GM21423 (cell line): Measurements from ENCODE around the gene FOCAD.

Experiments used
- ATAC-seq: cut with Tn5 transposase; IDR thresholded peaks from one replicate; pipeline ENCODE4 v1.9.1; 2021; ENCODE audit warnings: mild to moderate bottlenecking, moderate library complexity; ENCODE audit not compliant: unreplicated experiment

The FOCAD gene

DNA sequence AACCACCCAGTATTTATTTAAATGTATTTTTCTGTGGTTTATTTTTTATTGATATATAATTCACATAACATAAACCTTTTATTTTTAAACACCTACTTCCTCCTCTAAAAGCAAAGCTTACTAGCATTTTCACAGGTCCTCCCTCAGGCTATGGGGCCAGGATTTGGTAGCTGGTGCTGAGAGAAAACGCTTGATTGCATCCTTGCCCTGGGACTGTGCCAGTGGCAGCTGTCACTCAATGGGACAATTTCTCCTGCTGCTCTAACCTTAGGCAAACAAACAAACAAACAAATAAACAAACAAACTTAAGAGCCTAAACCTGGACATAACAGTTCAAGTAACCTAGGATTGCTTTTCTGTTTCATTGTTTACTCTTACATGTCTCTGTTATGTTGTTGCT, 102.7 kb downstream of the FOCAD start:
- no peak for ATAC-seq

DNA sequence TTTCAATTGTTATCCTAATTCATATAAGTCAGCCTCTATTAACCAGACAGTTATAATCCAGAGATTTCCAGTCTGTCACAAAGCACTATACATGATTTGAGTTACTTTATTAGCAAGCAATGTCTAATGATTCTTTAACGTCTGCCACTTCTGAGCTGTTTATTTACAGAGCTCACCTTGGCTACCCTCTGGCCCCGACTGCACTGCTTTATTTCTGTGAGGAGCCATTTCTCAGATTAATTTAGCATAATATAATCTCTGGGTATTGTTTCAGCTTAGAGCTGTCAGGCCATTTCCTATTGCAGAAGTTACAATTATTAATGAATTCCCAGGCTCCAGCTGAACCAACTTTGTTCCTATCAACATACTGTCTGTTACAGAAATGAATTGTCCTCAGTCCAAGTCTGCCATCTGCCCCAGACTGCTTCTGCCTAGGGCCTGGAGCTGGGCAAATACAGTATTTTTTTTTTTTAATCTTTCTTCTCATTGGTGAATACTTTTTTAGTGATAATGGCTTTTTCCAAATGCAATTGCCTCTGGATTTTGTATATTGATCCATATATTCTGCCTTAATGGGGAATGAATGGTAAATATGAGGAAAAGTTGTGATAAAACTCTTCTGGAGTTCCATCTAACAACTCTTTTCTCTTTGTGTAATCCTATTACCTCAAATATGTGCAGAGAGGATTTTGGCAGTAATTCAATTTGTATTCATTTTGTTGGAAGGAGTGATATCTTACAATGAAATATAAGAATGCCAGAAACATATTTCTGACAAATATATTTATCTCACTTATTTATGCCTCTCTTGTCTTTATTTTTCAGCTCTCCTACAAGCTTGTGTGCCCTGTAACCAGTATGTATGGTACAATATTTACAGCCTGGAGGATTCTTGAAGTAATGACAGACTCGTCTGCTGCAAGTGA, 104.7 kb downstream of the FOCAD start:
- no peak for ATAC-seq

DNA sequence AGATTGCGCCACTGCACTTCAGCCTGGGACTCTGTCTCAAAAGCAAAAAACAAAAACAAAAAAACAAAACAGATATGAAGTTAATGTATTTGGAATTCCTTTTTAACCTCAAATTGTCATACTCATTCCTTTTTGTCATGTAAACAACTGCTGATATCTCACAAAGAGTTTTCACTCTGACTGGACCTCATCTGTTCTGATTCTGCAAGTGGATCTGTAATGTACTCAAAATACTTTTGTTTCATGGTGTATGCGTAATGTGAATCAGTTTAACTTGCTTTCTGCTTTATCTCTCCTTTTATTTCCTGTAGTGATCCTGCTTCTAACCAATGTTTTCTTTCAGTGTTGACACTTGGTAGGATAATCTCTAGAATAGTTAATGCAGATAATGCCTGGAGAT, 106.7 kb downstream of the FOCAD start:
- no peak for ATAC-seq

GRCh38 chr9:20791682-20792081, 107.6 kb downstream of the FOCAD start:
- ATAC-seq = no peak

DNA sequence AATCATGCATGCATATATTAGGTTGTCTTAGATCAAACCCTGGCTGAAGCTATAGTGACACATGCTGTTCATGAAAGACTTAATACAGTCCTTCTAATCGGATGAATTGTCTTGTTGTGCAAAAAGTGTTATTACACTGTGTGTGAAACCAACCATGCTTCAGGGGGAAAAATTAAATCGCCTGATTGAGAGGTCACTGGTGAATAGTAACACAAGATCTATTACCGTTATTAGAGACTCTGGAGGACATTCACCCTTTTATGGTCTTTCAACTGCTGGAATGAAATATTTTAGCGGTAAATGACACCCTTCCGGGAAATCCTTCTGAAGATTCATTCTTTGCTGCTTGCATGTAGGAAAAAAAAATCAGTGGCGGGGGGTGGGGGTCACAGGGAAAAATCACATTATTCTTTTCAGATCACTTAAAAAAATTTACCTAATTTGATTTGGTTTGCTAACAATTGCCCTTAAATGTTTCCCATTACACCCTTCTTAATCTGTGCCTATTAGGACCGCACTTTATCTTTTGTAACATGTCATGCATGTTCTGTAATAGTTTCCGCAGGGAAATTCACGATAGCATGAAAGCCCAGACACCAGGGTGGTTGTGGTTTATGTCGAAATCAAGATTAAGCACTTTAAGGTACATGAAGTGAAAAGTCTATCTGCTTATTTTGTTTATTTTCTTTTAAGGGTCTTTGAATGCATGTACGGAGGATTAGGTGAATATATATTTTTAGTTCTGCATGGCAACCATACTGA, 120.6 kb downstream of the FOCAD start:
- ATAC-seq = no peak

DNA sequence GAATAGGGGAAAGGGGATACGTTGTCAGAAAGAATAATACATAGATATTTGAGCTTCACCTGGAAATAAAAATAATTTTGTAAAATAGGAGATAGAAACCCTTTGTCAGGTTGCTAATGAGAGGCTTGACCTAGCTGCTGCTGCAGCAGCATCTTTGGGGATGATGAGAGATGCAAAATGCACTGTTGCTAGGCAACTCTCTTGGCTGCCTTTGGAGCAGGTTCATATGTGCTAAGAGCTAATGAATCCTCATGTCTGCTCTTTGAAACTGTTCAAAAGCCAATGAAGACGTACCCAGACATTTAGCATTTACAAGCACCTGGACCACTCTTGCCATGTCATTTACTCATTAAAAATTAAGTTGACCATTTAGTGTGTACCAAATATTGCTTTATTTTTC, 121.7 kb downstream of the FOCAD start:
- ATAC-seq = no peak

GRCh38 chr9:20808002-20808401, 123.9 kb downstream of the FOCAD start:
- no peak for ATAC-seq

GRCh38 chr9:20811872-20812271, 127.8 kb downstream of the FOCAD start:
- no peak for ATAC-seq

- ATAC-seq = no peak
Observed at GRCh38 chr9:20815923-20816703, 132.1 kb downstream of the FOCAD start.

- ATAC-seq = no peak
Observed at GRCh38 chr9:20823051-20823450, 139.0 kb downstream of the FOCAD start.

GRCh38 chr9:20831028-20831427, 147.0 kb downstream of the FOCAD start:
- ATAC-seq = no peak

- no peak for ATAC-seq
Observed at GRCh38 chr9:20832775-20833174, 148.7 kb downstream of the FOCAD start.

DNA sequence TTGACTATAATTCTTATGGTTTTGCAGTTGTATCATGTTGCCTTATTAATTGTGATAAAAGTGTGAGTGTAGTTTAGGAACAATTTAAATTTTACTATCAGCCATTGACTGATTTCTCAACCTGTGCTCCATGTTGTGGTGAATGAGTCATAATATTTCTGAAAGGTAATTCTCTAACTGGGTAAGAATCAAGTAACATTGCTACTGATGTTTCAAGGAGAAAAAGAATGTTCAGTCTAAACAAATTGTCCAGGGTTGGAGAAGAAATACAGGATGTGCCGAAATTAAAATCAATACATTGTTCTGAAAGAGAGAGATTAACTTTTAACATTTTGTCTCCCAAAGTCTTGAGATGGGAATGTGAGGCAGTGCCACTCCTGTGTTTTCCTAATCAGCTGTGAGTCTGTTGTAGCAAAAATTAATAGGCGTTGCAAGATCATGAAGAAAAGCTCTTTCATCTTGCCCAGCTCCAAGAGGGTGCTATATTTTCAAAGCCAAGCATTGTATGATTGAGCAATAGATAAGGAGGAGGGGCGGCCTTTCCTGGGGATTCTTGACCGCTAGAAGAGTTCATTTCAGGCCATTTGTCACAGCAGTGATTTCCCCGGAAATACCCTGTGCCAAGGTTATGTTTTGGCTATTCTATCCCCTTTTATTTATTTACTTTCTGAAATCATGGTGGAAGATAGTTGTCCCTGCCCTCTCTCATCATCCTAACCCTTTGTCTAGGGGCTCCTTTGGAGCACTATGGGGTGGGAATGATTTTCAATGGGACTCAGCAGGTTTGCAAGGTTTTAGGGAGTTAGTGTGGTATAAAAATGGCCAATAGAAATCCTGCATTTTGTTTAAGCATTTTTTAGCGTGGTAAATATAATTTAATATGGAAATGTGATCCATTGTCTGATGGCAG, 151.6 kb downstream of the FOCAD start:
- ATAC-seq = no peak

GRCh38 chr9:20837166-20837565, 153.1 kb downstream of the FOCAD start:
- ATAC-seq = no peak

GRCh38 chr9:20838218-20838617, 154.2 kb downstream of the FOCAD start:
- ATAC-seq = no peak

DNA sequence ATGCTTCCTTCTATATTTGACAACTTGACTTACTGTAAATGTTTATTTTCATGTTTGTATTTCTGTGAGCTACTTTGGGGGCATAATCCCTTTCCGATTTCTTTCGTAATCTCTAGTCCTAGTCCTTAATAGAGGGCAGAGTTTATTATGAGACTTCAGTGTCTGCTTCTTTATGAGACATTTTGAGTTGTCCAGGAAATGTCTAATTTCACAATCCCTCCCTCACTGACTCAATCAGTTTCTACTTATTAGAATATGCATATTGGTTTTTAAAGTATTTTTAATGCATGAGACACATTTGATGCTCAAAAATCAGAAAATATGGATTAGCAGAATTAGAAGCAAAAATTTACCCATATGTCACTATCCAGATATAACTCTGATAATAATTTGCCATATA, 160.9 kb downstream of the FOCAD start:
- no peak for ATAC-seq

- no peak for ATAC-seq
Observed at GRCh38 chr9:20848490-20848889, 164.4 kb downstream of the FOCAD start.

DNA sequence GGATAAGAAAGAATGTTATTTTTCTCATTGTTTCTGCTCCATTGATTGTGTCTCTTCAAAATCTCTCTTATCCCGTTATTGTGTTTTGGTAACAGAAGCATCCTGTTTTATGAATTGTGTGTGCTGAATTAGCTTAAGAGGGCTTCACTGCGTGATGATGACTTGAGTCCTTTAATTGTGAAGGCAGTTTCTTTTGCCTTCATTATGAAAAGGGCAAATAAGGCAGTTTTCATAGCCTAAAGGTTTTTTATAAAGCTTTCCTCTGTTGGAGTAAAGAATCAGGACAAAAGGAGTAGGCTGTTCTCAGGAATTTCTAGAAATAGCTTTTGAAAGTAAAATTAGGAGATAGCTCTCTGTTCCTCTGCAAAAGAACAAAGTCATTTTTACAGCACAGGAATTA, 169.8 kb downstream of the FOCAD start:
- ATAC-seq = no peak

GRCh38 chr9:20854444-20854843, 170.4 kb downstream of the FOCAD start:
- no peak for ATAC-seq

- no peak for ATAC-seq
Observed at GRCh38 chr9:20863945-20864344, 179.9 kb downstream of the FOCAD start.
